Measurements from ENCODE around the gene PIK3R6. TPM values are rescaled to one million over a fixed set of nuclear protein-coding genes. Genes with fewer than 3 reads are reported as not detected.

The PIK3R6 gene
- total and polyA plus RNA-seq, 2 of the 4 experiments (the other 2 are of a cell fraction): not detected

DNA sequence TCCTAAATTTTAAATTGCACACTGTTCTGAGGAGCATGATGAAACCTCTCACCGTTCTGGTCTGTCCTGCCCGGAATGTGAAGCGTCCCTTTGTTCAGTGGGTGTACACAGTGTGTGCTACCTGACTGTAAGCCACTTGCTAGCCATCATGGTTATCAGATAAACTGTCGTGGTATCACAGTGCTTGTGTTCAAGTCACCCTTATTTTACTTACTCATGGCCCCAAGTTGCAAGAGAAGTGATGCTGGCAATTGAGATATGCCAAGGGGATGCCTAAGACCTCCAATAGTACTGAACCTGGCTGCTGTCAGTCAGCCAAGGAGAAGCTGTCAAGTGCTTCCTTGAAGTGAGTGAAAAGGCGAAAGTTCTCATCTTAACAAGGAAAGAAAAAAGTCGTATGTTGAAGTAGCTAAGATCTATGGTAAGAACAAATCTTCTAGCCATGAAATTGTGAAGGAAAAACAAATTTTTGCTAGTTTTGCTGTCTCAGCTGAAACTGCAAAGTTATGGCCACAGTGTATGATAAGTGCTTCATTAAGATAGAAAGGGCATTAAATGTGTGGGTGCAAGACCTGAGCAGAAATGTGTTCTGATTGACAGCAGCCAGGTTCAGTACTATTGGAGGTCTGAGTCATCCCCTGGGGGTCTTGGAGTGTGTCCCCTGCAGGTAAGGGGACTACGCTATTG is 5.8 kb downstream of the PIK3R6 start:
- H3K27ac ChIP-seq (ENCODE audit: insufficient read depth, low read length): no peak overlapping the region
- H4K20me1 ChIP-seq (ENCODE audit: insufficient read depth, low read length): no peaks in the 10 kb centered on the region
- no peak overlapping the region for H3K9ac ChIP-seq (ENCODE audit: low read depth, low read length)
- no peak overlapping the region for H3K4me2 ChIP-seq (ENCODE audit: low read depth, low read length)
- no peaks in the 10 kb centered on the region for H3K27me3 ChIP-seq (ENCODE audit: control insufficient read depth, insufficient read depth, low read length)
- no peaks in the 10 kb centered on the region for H3K9me3 ChIP-seq (ENCODE audit: control insufficient read depth, insufficient read depth, low read length)
- no peak overlapping the region for H2AFZ ChIP-seq (replicated peaks; ENCODE audit: low read length, poor library complexity)
- ChIA-PET POLR2A (ENCODE audit: unreplicated experiment) (no interaction called here), CTCF (no interaction called here)
- no TSS peak for BruUV-seq (replicated peaks)
- no peaks in the 10 kb centered on the region for H3K79me1 ChIP-seq (ENCODE audit: low read depth in 1 of 2, low read length in 2 of 2)
- TF ChIP-seq RAD21 (IDR thresholded peaks at IDR 0.05; ENCODE audit: low read length) (no peak), MAFK (IDR thresholded peaks at IDR 0.05; ENCODE audit: low read depth, low read length) (peak; percentile 28; the same call in 1 of the 2 replicates)
- dilution Hi-C loops (cut with HindIII; ENCODE audit: low sequenced_read_pairs, unreplicated experiment) (no loop called here), in situ Hi-C loops (cut with MboI; ENCODE audit: low sequenced_read_pairs) (no loop called here), intact Hi-C loops (cut with micrococcal nuclease) (no loop called here)
- no peaks in the 10 kb centered on the region for H3K4me1 ChIP-seq (ENCODE audit: control insufficient read depth, insufficient read depth, low read length)
- ATAC-seq (ENCODE audit: low read depth) (no peak), DNase-seq (no peak)
- no peak overlapping the region for H3K4ac ChIP-seq (ENCODE audit: low read depth, low read length)
- H4K8ac ChIP-seq (ENCODE audit: low read depth in 2 of 2, low read length in 2 of 2): no peak overlapping the region
- H3K36me3 ChIP-seq (ENCODE audit: control insufficient read depth, insufficient read depth, low read length): no peaks in the 10 kb centered on the region
- H3K4me3 ChIP-seq (ENCODE audit: insufficient read depth, low read depth, low read length): no peak overlapping the region
- H3K18ac ChIP-seq (ENCODE audit: low read depth, low read length): no peak overlapping the region
- no peak overlapping the region for H2BK15ac ChIP-seq (ENCODE audit: low read depth, low read length)
- no peak overlapping the region for H2BK5ac ChIP-seq (ENCODE audit: low read depth, low read length, poor library complexity, severe bottlenecking)
- 81% methylated on average over 3 of the region's 7 CpGs; no CpG with 5 or more reads in 1 of the 2 experiments for WGBS, 2 experiments (ENCODE audit: extremely low coverage in 2 of 2, insufficient read length in 1 of 2)
- no peak overlapping the region for H2AK9ac ChIP-seq (replicated peaks; ENCODE audit: low read depth, low read length, poor library complexity)
- no peak overlapping the region for H3K14ac ChIP-seq (replicated peaks; ENCODE audit: low read depth, low read length)
- no peak overlapping the region for H4K5ac ChIP-seq (ENCODE audit: low read depth, low read length)
- no peak overlapping the region for H3K23ac ChIP-seq (ENCODE audit: low read depth, low read length)
- no peak overlapping the region for H4K91ac ChIP-seq (ENCODE audit: insufficient read depth, low read depth, low read length)
- no peak overlapping the region for H2BK120ac ChIP-seq (ENCODE audit: low read depth, low read length)
- H3K9me1 ChIP-seq (ENCODE audit: insufficient read depth, low read length): no peaks in the 10 kb centered on the region
- no peak overlapping the region for H2BK20ac ChIP-seq (ENCODE audit: low read depth, low read length)
- no peak overlapping the region for H3K56ac ChIP-seq (ENCODE audit: extremely low read depth, insufficient read depth, low read length)
- no peak overlapping the region for H2AK5ac ChIP-seq (ENCODE audit: low read depth, low read length)
